AG08396 (cell line): Measurements from ENCODE around the gene ASB6.
"Not testable (repeated sequence)": the region's sequence is repeated elsewhere in the genome, so short reads cannot be mapped to it uniquely, and the experiment has no call there.

Experiments
- DNase-seq: peaks from one replicate; pipeline ENCODE4 v3.0.0; 2012; ENCODE audit warnings: low spot score, mixed read lengths

Gene ASB6

GRCh38 chr9:129608561-129609481, 33.1 kb downstream of the ASB6 start:
- no peak for DNase-seq

GRCh38 chr9:129607027-129607387, 34.9 kb downstream of the ASB6 start:
- no peak for DNase-seq

- no peak for DNase-seq
These were observed 35.6 kb downstream of the ASB6 start for GRCh38 chr9:129606161-129607026.

- no peak for DNase-seq
These were observed 37.2 kb downstream of the ASB6 start for GRCh38 chr9:129604766-129605163.

GRCh38 chr9:129604056-129604765, 37.7 kb downstream of the ASB6 start:
- no peak for DNase-seq

- DNase-seq, result no peak
These were observed 39.1 kb downstream of the ASB6 start for GRCh38 chr9:129602598-129603415.

- DNase-seq, result no peak
These were observed 40.8 kb downstream of the ASB6 start for GRCh38 chr9:129601082-129601674.

GRCh38 chr9:129598089-129598596, 43.8 kb downstream of the ASB6 start:
- no peak for DNase-seq

GRCh38 chr9:129597355-129598088, 44.4 kb downstream of the ASB6 start:
- DNase-seq, result peak; percentile 80

- DNase-seq, result peak; percentile 75
These were observed 45.2 kb downstream of the ASB6 start for GRCh38 chr9:129596541-129597331.

- no peak for DNase-seq
These were observed 45.9 kb downstream of the ASB6 start for GRCh38 chr9:129595903-129596540.

- DNase-seq, result no peak
These were observed 46.6 kb downstream of the ASB6 start for GRCh38 chr9:129595311-129595741.

- DNase-seq, result no peak
These were observed 47.3 kb downstream of the ASB6 start for GRCh38 chr9:129594632-129595031.

GRCh38 chr9:129592790-129593189, 49.2 kb downstream of the ASB6 start:
- DNase-seq, result not testable (repeated sequence)

- no peak for DNase-seq
These were observed 50.0 kb downstream of the ASB6 start for GRCh38 chr9:129591916-129592315.

- no peak for DNase-seq
These were observed 51.5 kb downstream of the ASB6 start for GRCh38 chr9:129590466-129590865.

- no peak for DNase-seq
These were observed 54.3 kb downstream of the ASB6 start for GRCh38 chr9:129587487-129588262.

GRCh38 chr9:129586685-129587084, 55.3 kb downstream of the ASB6 start:
- DNase-seq, result no peak
